Measurements from ENCODE around the gene GOT1. TPM values are rescaled to one million over a fixed set of nuclear protein-coding genes. Genes with fewer than 3 reads are reported as not detected.

GOT1 gene
- total RNA-seq, 1 experiment from 2014 or later: 163 TPM

DNA sequence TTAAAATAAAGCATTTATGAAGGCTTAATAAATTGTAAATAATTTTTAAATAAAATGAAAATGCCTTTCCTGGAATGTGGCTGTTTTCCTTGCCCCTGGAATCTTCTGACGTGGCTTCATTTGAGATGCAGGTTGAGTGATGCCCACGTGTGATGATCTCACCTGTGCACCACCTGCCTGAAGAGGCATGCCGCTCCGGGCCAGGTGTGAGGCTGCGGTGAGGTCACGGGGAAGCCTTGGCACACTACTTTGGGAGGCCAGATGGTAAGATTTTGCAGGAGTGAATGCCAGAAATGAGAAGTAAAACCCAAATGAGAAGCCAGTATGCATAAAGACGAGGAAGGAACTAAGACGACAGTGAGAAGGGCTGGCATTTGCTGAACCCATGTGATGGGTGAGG is 36.2 kb downstream of the GOT1 start:
- ChIA-PET CTCF (interaction anchor here (2.9 to 3.2 kb wide), 3 partner anchors 15 to 218 kb away, joined by 9 to 60 read pairs (median 18); no protein-coding TSS in a partner anchor), POLR2A (interaction anchor here (1.2 kb wide), 1 partner anchor 38 kb away, joined by 4 read pairs; no protein-coding TSS in a partner anchor)
- no peak for TF ChIP-seq CTCF (IDR thresholded peaks at IDR 0.05; ENCODE audit: unreplicated experiment)
- no peak overlapping the region for H3K27ac Mint-ChIP-seq (ENCODE audit: low read depth, unreplicated experiment)
- H3K4me3 Mint-ChIP-seq (ENCODE audit: unreplicated experiment): no peak overlapping the region
- H3K36me3 Mint-ChIP-seq (ENCODE audit: insufficient read depth, unreplicated experiment): peaks cover 51% of the 10 kb centered on the region
- no peaks in the 10 kb centered on the region for H3K27me3 Mint-ChIP-seq (ENCODE audit: insufficient read depth, unreplicated experiment)
- H3K4me1 Mint-ChIP-seq (ENCODE audit: insufficient read depth, unreplicated experiment): peaks cover 33% of the 10 kb centered on the region
- H3K9me3 Mint-ChIP-seq (ENCODE audit: unreplicated experiment): no peaks in the 10 kb centered on the region
- no peak for DNase-seq (ENCODE audit: unreplicated experiment)
- intact Hi-C loops (cut with micrococcal nuclease): no loop called here
- no TSS peak for BruUV-seq (replicated peaks)

DNA sequence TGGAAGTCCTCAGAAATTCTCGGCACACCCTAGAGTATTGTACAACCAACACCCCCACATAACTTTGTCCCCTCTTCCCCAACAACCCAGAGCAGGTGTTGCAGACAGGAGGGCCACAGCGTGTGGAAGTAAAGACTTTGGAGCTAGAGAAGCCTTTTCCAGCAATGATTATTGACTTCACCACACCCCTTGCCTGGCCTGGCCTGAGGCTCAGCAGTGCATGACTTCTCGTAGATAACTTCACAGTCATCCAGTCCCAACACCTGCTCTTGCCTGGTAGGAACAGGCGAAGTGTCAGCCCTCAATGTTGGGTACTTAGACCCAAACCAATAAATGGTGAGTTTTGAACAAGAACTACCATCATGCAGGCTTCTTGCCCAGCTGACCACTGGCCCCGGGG is 36.7 kb downstream of the GOT1 start:
- Mint-ChIP-seq H3K27ac (ENCODE audit: low read depth, unreplicated experiment) (no peak overlapping the region), H3K4me1 (ENCODE audit: insufficient read depth, unreplicated experiment) (peaks cover 33% of the 10 kb centered on the region), H3K27me3 (ENCODE audit: insufficient read depth, unreplicated experiment) (no peaks in the 10 kb centered on the region), H3K9me3 (ENCODE audit: unreplicated experiment) (no peaks in the 10 kb centered on the region), H3K4me3 (ENCODE audit: unreplicated experiment) (no peak overlapping the region), H3K36me3 (ENCODE audit: insufficient read depth, unreplicated experiment) (peaks cover 47% of the 10 kb centered on the region)
- TF ChIP-seq CTCF (IDR thresholded peaks at IDR 0.05; ENCODE audit: unreplicated experiment): no peak
- ChIA-PET CTCF (interaction anchor here (0.6 to 3.2 kb wide), 12 partner anchors 9 to 982 kb away, joined by 3 to 60 read pairs (median 4); no protein-coding TSS in a partner anchor), POLR2A (interaction anchor here (1.2 kb wide), 1 partner anchor 38 kb away, joined by 4 read pairs; no protein-coding TSS in a partner anchor)
- DNase-seq (ENCODE audit: unreplicated experiment): no peak
- intact Hi-C loops (cut with micrococcal nuclease): no loop called here
- BruUV-seq (replicated peaks): no TSS peak

DNA sequence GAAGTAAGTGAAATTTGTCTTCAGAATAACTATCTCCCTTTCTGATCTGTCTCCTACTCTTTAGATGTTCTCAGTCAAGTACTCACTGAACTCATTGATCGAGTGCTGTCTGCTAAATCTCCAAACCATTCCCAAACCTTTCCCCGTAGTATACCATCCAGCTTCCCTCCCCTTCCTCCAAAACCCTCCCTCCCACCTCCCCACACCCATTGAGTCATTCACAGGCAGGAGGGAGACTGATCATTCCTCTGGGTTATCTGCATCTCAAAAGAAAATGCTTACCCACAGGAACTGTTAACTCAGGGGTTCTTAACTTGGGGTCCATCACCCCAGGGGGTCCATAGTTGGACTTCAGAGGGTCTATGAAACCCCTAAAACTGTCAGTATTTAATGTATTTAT is 37.4 kb downstream of the GOT1 start:
- no peak for TF ChIP-seq CTCF (IDR thresholded peaks at IDR 0.05; ENCODE audit: unreplicated experiment)
- no TSS peak for BruUV-seq (replicated peaks)
- H3K9me3 Mint-ChIP-seq (ENCODE audit: unreplicated experiment): no peaks in the 10 kb centered on the region
- no peak overlapping the region for H3K4me3 Mint-ChIP-seq (ENCODE audit: unreplicated experiment)
- H3K4me1 Mint-ChIP-seq (ENCODE audit: insufficient read depth, unreplicated experiment): peaks cover 33% of the 10 kb centered on the region
- ChIA-PET CTCF (interaction anchor here (0.6 to 3.3 kb wide), 19 partner anchors 10 to 981 kb away, joined by 3 to 60 read pairs (median 4); partner anchors contain the start of gene GOT1), POLR2A (interaction anchor here (0.7 to 1.2 kb wide), 3 partner anchors 12 to 264 kb away, joined by 3 to 4 read pairs (median 3); no protein-coding TSS in a partner anchor)
- no peak for DNase-seq (ENCODE audit: unreplicated experiment)
- intact Hi-C loops (cut with micrococcal nuclease): no loop called here
- no peak overlapping the region for H3K27ac Mint-ChIP-seq (ENCODE audit: low read depth, unreplicated experiment)
- H3K27me3 Mint-ChIP-seq (ENCODE audit: insufficient read depth, unreplicated experiment): no peaks in the 10 kb centered on the region
- peaks cover 40% of the 10 kb centered on the region for H3K36me3 Mint-ChIP-seq (ENCODE audit: insufficient read depth, unreplicated experiment)

- DNase-seq (ENCODE audit: unreplicated experiment): no peak
- ChIA-PET POLR2A (interaction anchor here (0.6 to 1.5 kb wide), 3 partner anchors 54 to 227 kb away, joined by 3 to 4 read pairs (median 3); no protein-coding TSS in a partner anchor), CTCF (interaction anchor here (0.6 to 3.3 kb wide), 26 partner anchors 9 to 896 kb away, joined by 3 to 60 read pairs (median 4); partner anchors contain the start of gene GOT1)
- peaks cover 30% of the 10 kb centered on the region for H3K4me1 Mint-ChIP-seq (ENCODE audit: insufficient read depth, unreplicated experiment)
- H3K27ac Mint-ChIP-seq (ENCODE audit: low read depth, unreplicated experiment): no peak overlapping the region
- TF ChIP-seq CTCF (IDR thresholded peaks at IDR 0.05; ENCODE audit: unreplicated experiment): no peak
- intact Hi-C loops (cut with micrococcal nuclease): no loop called here
- no TSS peak for BruUV-seq (replicated peaks)
- H3K9me3 Mint-ChIP-seq (ENCODE audit: unreplicated experiment): no peaks in the 10 kb centered on the region
- no peak overlapping the region for H3K4me3 Mint-ChIP-seq (ENCODE audit: unreplicated experiment)
- H3K27me3 Mint-ChIP-seq (ENCODE audit: insufficient read depth, unreplicated experiment): no peaks in the 10 kb centered on the region
- peaks cover 23% of the 10 kb centered on the region for H3K36me3 Mint-ChIP-seq (ENCODE audit: insufficient read depth, unreplicated experiment)
Observed at GRCh38 chr10:99391346-99391745, 39.1 kb downstream of the GOT1 start.

Data from MCF 10A (cell line).